Measurements from ENCODE around the gene AHCYL2.
"Not testable (repeated sequence)": the region's sequence is repeated elsewhere in the genome, so short reads cannot be mapped to it uniquely, and the experiment has no call there.

Gene AHCYL2

GRCh38 chr7:129462420-129462819 is 237.6 kb downstream of the AHCYL2 start:
- no peak for DNase-seq

DNA sequence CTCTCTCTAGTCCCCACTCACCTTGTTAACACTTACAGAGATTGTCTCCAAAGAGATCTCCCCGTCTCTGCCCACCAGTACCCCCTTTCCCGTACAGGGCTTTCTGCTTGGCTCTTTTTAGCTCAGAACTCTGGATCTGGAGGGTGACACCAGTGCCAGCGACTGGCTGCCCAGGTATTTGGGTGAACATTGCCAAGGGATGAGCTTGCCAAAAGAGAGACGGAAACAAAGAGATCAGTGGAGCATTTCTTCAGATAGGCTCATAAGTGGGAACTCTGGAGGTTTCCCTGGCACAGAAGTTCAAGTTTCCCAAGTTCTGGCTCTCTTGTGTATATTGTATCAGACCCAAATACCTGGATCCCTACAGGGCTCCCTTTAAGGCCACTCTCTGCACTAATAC is 239.4 kb downstream of the AHCYL2 start:
- DNase-seq, result no peak

DNA sequence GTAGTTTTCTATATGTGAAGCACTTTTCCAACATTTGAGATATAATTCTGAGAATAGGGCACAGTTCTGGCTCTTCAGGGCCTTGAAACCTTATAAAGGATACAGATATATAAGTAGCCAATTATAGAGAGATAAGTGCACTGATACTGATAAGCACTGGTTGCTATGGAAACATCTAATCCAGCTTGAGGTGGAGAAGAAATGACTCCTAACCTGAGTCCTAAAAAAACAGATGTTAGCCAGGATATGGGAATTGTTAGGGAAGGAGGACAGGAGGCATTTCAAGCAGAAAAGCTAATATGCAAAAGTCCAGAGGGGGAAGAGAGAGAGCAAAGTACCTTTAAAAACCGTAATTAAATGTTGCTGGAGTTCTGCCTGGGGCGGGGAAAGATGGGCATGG is 240.2 kb downstream of the AHCYL2 start:
- no peak for DNase-seq

GRCh38 chr7:129466796-129467195 is 242.0 kb downstream of the AHCYL2 start:
- peak; percentile 23 for DNase-seq

DNA sequence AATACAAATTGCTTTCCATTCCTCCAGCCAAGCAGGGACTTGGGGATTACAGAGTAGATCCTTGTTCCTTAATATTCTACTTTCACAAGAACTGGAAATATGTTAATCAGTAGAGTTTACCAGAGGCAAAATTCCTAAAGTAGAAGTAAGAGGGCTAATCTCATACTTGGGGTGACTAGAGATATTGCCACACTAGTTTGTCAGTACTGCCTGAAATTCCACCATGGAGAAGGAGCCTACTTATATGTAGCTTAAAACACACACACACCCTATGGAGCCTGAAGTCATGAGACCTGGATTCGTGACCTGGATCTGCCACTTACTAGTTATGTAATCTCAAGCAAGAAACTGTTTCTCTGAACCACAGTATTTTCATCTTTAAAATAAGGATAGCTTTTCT is 243.3 kb downstream of the AHCYL2 start:
- peak; percentile 33 for DNase-seq

GRCh38 chr7:129468547-129468946 is 243.7 kb downstream of the AHCYL2 start:
- DNase-seq, result no peak

DNA sequence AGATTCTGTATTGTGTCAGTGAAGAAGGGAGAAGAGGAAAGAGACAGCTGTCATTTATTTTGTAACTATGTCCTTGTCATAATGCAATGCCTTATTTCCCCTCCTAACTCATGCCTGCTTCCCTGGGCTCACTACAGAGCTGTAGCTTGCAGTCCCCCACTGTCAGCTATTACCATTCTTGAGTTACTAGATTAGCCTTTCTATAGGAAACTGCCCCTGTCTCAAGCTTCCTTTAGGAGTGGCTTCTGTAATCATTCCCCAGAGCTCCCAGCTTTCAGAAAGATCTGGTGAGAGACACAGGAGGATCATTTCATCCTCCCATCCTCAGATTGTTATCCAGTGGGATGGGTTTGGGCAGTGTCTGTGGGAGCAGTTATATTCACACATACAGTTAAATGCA is 245.1 kb downstream of the AHCYL2 start:
- DNase-seq, result no peak

DNA sequence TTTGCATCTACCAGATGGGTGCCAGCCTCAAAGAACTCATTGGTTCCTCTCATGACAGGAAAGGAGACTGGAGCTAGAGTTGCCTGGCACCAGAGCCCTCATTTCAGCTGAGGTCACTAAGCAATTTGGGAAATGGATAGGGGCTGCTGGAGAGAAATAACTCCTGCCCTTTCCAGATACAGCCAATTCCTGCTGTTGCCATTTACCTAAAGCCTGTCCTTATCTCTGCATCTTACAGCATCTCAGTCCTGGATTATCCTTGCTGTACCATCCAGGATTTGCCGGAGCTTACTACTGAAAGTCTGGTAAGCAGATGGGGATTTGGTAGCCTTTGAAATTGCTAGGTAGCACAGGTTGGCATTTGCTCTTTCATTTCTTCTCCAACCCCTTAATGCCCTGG is 245.6 kb downstream of the AHCYL2 start:
- no peak for DNase-seq

GRCh38 chr7:129471402-129471827 is 246.6 kb downstream of the AHCYL2 start:
- DNase-seq, result no peak

GRCh38 chr7:129475931-129476330 is 251.1 kb downstream of the AHCYL2 start:
- DNase-seq, result not testable (repeated sequence)

GRCh38 chr7:129476398-129476797 is 251.6 kb downstream of the AHCYL2 start:
- not testable (repeated sequence) for DNase-seq

Data from fibroblast of upper back skin (primary cell).